Trophoblast cell (in vitro differentiated cells and primary cell): ENCODE data around the gene AFDN.

ENCODE experiments used
- DNase-seq, 2 donors: peaks; one replicate each; pipeline ENCODE4 v3.0.0-alpha.2; 2016
- H2AFZ ChIP-seq: 2 replicates; pipeline ENCODE4 v1.6.1; 2013; ENCODE audit warnings: low read length, moderate library complexity, mild to moderate bottlenecking; ENCODE audit not compliant: insufficient read depth, poor library complexity
- H2AK5ac ChIP-seq: 2 replicates; pipeline ENCODE4 v1.6.1; 2013; ENCODE audit warnings: mild to moderate bottlenecking, low read length
- H2BK120ac ChIP-seq: 2 replicates; pipeline ENCODE4 v1.6.1; 2013; ENCODE audit warnings: low read length, mild to moderate bottlenecking, moderate library complexity; ENCODE audit not compliant: insufficient read depth, poor library complexity
- H2BK12ac ChIP-seq: 2 replicates; pipeline ENCODE4 v1.6.1; 2013; ENCODE audit warnings: mild to moderate bottlenecking, low read length, moderate library complexity
- H2BK5ac ChIP-seq: 2 replicates; pipeline ENCODE4 v1.6.1; 2013; ENCODE audit warnings: low read length, low read depth, moderate library complexity, mild to moderate bottlenecking; ENCODE audit not compliant: poor library complexity
- H3K14ac ChIP-seq: 2 replicates; pipeline ENCODE4 v1.6.1; 2013; ENCODE audit warnings: mild to moderate bottlenecking, low read length
- H3K18ac ChIP-seq: 2 replicates; pipeline ENCODE4 v1.6.1; 2013; ENCODE audit warnings: mild to moderate bottlenecking, low read length
- H3K23ac ChIP-seq: 2 replicates; pipeline ENCODE4 v1.6.1; 2013; ENCODE audit warnings: low read length
- H3K27ac ChIP-seq: 2 replicates; pipeline ENCODE4 v1.5.1; 2013; ENCODE audit warnings: low read depth, mild to moderate bottlenecking, inconsistent platforms, low read length, moderate library complexity
- H3K27me3 ChIP-seq: 2 replicates; pipeline ENCODE4 v1.6.1; 2013; ENCODE audit warnings: inconsistent platforms, mild to moderate bottlenecking, low read length, moderate library complexity; ENCODE audit not compliant: insufficient read depth
- H3K36me3 ChIP-seq, 2 experiments: 1 replicate in 1 of 2; 2 replicates in 1 of 2; pipeline ENCODE4 v1.6.1; 2013; ENCODE audit warnings: low read length in 2 of 2, mild to moderate bottlenecking in 2 of 2, moderate library complexity in 1 of 2; ENCODE audit not compliant: insufficient read depth in 2 of 2, control insufficient read depth in 1 of 2
- H3K4ac ChIP-seq: 2 replicates; pipeline ENCODE4 v1.6.1; 2013; ENCODE audit warnings: low read depth, mild to moderate bottlenecking, low read length, moderate library complexity
- H3K4me1 ChIP-seq, 2 experiments: 1 replicate in 1 of 2; 2 replicates in 1 of 2; pipeline ENCODE4 v1.6.1; 2013; ENCODE audit warnings: low read length in 2 of 2, mild to moderate bottlenecking in 2 of 2, moderate library complexity in 1 of 2; ENCODE audit not compliant: insufficient read depth in 2 of 2, control insufficient read depth in 1 of 2
- H3K4me2 ChIP-seq: 2 replicates; pipeline ENCODE4 v1.6.1; 2013; ENCODE audit warnings: inconsistent platforms, mild to moderate bottlenecking, low read length, moderate library complexity
- H3K4me3 ChIP-seq: 2 replicates; pipeline ENCODE4 v1.5.1; 2013; ENCODE audit warnings: mild to moderate bottlenecking, low read depth, low read length, inconsistent platforms
- H3K79me1 ChIP-seq: one replicate; pipeline ENCODE4 v1.6.1; 2013; ENCODE audit warnings: low read length
- H3K79me2 ChIP-seq: 2 replicates; pipeline ENCODE4 v1.6.1; 2013; ENCODE audit warnings: low read length, mild to moderate bottlenecking; ENCODE audit not compliant: control insufficient read depth, insufficient read depth, poor library complexity
- H3K9ac ChIP-seq: 2 replicates; pipeline ENCODE4 v1.6.1; 2013; ENCODE audit warnings: mild to moderate bottlenecking, low read length
- H3K9me3 ChIP-seq: 2 replicates; pipeline ENCODE4 v1.6.1; 2013; ENCODE audit warnings: low read depth, mild to moderate bottlenecking, control low read depth, inconsistent platforms, low read length; ENCODE audit not compliant: insufficient read depth
- H4K12ac ChIP-seq: 2 replicates; pipeline ENCODE4 v1.6.1; 2013; ENCODE audit warnings: low read depth, mild to moderate bottlenecking, low read length, moderate library complexity
- H4K8ac ChIP-seq: 2 replicates; pipeline ENCODE4 v1.6.1; 2013; ENCODE audit warnings: low read depth, mild to moderate bottlenecking, low read length, moderate library complexity
- H4K91ac ChIP-seq: one replicate; pipeline ENCODE4 v1.6.1; 2013; ENCODE audit warnings: low read depth, mild to moderate bottlenecking, low read length, moderate library complexity
- WGBS: extraction: QIAGEN DNeasy Blood & Tissue Kit; methylation state at CpG from one replicate; pipeline ENCODE4 v1.1.7; 2013; ENCODE audit warnings: missing lambda C conversion rate; ENCODE audit not compliant: insufficient read length, insufficient coverage; ENCODE audit errors: extremely low coverage; 5-methylcytosine and 5-hydroxymethylcytosine counted together

AFDN gene

DNA sequence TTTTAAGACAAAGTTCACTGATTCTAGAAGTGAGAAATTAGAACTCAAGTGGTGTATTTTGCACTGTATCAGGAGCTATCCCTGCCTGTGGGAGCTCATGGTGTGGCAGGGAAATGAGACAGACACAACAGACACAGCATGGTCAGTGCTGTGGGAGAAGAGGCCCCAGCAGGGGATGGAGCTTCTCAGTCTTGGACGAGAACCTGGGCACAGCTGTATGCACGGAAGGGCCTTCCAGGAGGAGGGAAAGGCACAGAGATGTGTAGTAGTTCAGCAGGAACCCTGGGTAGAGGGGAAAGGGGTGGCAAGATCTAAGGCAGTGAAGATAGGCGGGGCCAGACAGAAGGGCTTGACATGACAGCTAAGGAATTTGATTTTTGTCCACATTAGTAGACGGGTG is 122.0 kb downstream of the AFDN start:
- H3K27ac ChIP-seq, result peak overlapping the region; percentile 88
- no peaks in the 10 kb centered on the region for H3K27me3 ChIP-seq
- WGBS, result no CpG with 5 or more reads among the region's 4 CpGs
- H3K4me3 ChIP-seq, result no peak overlapping the region
- peak overlapping the region; percentile 78 for H2BK5ac ChIP-seq
- no peak overlapping the region for H3K4ac ChIP-seq
- H4K8ac ChIP-seq, result peak overlapping the region; percentile 10
- H4K91ac ChIP-seq, result peak overlapping the region; percentile 81
- no peak overlapping the region for H4K12ac ChIP-seq
- peaks cover 8 to 15% of the 10 kb centered on the region in 2 experiments for H3K4me1 ChIP-seq
- H3K14ac ChIP-seq, result peak overlapping the region; percentile 36
- peaks cover 4% of the 10 kb centered on the region for H3K79me1 ChIP-seq
- H2AFZ ChIP-seq, result no peak overlapping the region
- no peak overlapping the region for H3K9ac ChIP-seq
- H3K4me2 ChIP-seq, result peak overlapping the region; percentile 14
- H2AK5ac ChIP-seq, result peak overlapping the region; percentile 13
- no peak for DNase-seq
- peaks cover 2% of the 10 kb centered on the region for H3K79me2 ChIP-seq
- H3K18ac ChIP-seq, result peak overlapping the region; percentile 34
- no peaks in the 10 kb centered on the region for H3K9me3 ChIP-seq
- peaks cover 39 to 51% of the 10 kb centered on the region in 2 experiments for H3K36me3 ChIP-seq
- H2BK120ac ChIP-seq, result peak overlapping the region; percentile 59
- no peak overlapping the region for H3K23ac ChIP-seq
- H2BK12ac ChIP-seq, result peak overlapping the region; percentile 29

DNA sequence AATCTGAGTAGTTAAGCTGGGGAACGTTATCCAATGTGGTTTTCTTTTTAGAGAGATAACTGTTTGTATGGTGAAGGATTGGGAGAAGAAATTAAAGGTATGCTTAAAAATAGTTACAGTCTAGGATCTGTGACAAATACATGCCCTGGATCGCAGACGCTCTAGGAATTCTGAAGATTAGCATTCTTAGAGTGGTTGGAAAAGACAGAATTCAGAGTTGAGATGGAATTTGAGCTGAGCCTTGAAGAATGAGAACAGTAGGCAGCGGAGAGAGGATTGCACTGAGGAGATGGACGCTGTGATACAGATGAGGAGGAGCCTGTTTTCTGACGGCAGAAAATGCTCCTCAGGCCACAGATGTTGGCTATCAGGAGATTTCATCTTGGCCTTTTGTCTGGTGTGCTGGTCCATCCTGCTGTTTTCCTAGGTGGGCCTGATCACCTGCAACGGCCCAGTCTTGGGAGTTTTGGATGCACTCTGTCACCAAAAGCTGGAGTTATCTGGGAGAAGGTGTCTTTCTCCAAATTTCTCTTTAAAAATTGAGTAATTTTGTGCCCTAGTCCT is 122.5 kb downstream of the AFDN start:
- Histone ChIP-seq H2AK5ac (no peak overlapping the region), H3K4ac (no peak overlapping the region), H3K36me3 (peaks cover 34 to 46% of the 10 kb centered on the region in 2 experiments), H3K79me2 (peaks cover 2% of the 10 kb centered on the region), H3K27me3 (no peaks in the 10 kb centered on the region), H4K12ac (no peak overlapping the region), H3K23ac (no peak overlapping the region), H3K4me1 (peaks cover 8 to 10% of the 10 kb centered on the region in 2 experiments), H3K9ac (no peak overlapping the region), H3K79me1 (peaks cover 4% of the 10 kb centered on the region), H3K4me2 (no peak overlapping the region), H2BK12ac (no peak overlapping the region), H4K91ac (no peak overlapping the region), H4K8ac (no peak overlapping the region), H2BK5ac (peak overlapping the region; percentile 78), H3K18ac (peak overlapping the region; percentile 34), H3K14ac (no peak overlapping the region), H3K4me3 (no peak overlapping the region), H3K9me3 (no peaks in the 10 kb centered on the region), H2BK120ac (peak overlapping the region; percentile 59), H3K27ac (peak overlapping the region; percentile 88), H2AFZ (no peak overlapping the region)
- DNase-seq, result peak; percentile 87 to 97
- no CpG with 5 or more reads among the region's 7 CpGs for WGBS

DNA sequence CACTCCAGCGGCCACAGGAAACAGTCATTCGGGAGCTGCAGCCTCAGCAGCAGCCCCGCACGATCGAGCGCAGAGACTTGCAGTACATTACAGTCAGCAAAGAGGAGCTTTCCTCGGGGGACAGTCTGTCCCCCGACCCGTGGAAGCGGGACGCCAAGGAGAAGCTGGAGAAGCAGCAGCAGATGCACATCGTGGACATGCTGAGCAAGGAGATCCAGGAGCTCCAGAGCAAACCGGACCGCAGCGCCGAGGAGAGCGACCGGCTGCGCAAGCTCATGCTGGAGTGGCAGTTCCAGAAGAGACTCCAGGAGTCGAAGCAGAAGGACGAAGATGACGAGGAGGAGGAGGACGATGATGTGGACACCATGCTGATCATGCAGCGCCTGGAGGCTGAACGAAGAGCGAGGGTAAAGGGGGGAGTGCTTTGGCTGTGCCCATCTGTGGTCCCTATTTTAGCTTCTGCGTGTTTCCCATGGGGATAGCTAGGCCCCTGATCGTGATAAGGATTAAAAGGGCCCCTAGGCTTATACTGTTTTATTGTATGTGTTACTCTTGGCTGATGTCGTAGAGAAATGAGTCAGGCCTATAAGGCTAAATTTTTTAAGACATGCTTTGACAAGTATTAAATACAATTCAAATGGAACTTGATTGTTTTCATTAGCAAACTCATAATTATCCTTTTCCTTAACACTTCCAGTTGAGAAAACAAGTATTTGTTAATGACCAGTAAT is 125.2 kb downstream of the AFDN start:
- no peaks in the 10 kb centered on the region for H3K27me3 ChIP-seq
- no peak overlapping the region for H3K9ac ChIP-seq
- no peak overlapping the region for H3K4ac ChIP-seq
- no peak overlapping the region for H4K91ac ChIP-seq
- no peak for DNase-seq
- H3K79me2 ChIP-seq, result peaks cover 2% of the 10 kb centered on the region
- no peak overlapping the region for H3K18ac ChIP-seq
- no peak overlapping the region for H2AK5ac ChIP-seq
- H4K8ac ChIP-seq, result no peak overlapping the region
- no peak overlapping the region for H3K14ac ChIP-seq
- no peak overlapping the region for H3K27ac ChIP-seq
- no peaks in the 10 kb centered on the region for H3K9me3 ChIP-seq
- H4K12ac ChIP-seq, result no peak overlapping the region
- H3K4me3 ChIP-seq, result no peak overlapping the region
- H2AFZ ChIP-seq, result no peak overlapping the region
- H2BK120ac ChIP-seq, result no peak overlapping the region
- H3K4me2 ChIP-seq, result no peak overlapping the region
- H3K4me1 ChIP-seq, result peaks cover 10 to 15% of the 10 kb centered on the region in 2 experiments
- H2BK5ac ChIP-seq, result no peak overlapping the region
- H3K36me3 ChIP-seq, result peaks cover 28 to 38% of the 10 kb centered on the region in 2 experiments
- H3K23ac ChIP-seq, result no peak overlapping the region
- no peak overlapping the region for H2BK12ac ChIP-seq
- no CpG with 5 or more reads among the region's 29 CpGs for WGBS
- peaks cover 4% of the 10 kb centered on the region for H3K79me1 ChIP-seq

DNA sequence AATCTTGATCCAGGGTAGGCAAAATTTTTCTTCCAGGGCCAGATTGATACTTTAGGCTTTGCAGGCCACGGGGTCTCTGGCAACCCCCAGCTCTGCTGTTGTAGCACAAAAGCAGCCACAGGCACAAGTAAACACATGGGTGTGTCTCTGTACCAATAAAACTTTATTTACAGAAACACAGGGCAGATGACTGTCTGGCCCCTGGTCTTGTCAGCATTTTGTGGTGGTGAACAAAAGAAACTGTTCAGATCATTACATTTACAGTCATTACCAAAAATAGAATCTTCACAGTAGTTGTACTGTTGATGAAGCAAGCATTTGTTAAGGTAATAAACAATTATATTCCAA is 125.8 kb downstream of the AFDN start:
- Histone ChIP-seq H3K4me2 (no peak overlapping the region), H3K27me3 (no peaks in the 10 kb centered on the region), H2BK5ac (no peak overlapping the region), H3K36me3 (peaks cover 29 to 38% of the 10 kb centered on the region in 2 experiments), H3K23ac (no peak overlapping the region), H4K91ac (no peak overlapping the region), H3K4ac (no peak overlapping the region), H3K27ac (no peak overlapping the region), H3K18ac (no peak overlapping the region), H4K12ac (no peak overlapping the region), H3K9ac (no peak overlapping the region), H3K4me1 (peaks cover 16 to 19% of the 10 kb centered on the region in 2 experiments), H3K14ac (no peak overlapping the region), H2BK120ac (no peak overlapping the region), H4K8ac (no peak overlapping the region), H3K79me2 (peaks cover 2% of the 10 kb centered on the region), H3K4me3 (no peak overlapping the region), H2AK5ac (no peak overlapping the region), H3K9me3 (no peaks in the 10 kb centered on the region), H2AFZ (no peak overlapping the region), H3K79me1 (peaks cover 6% of the 10 kb centered on the region), H2BK12ac (no peak overlapping the region)
- no peak for DNase-seq
- no CpG with 5 or more reads among the region's 1 CpG for WGBS
